Upper lobe of left lung (tissue), 4 donors: Measurements from ENCODE around the gene TNFRSF8.

Experiments used
- CTCF ChIP-seq, 6 experiments: fragments of 450-650 bp in 4 of 6; fragments of 200-600 bp in 2 of 6; sonication (generic) in 2 of 6; IDR thresholded peaks; one replicate each; pipeline ENCODE4 v1.5.1; 2016 to 2019; ENCODE audit warnings: antibody characterized with exemption in 6 of 6
- POLR2A ChIP-seq, 4 donors: fragments of 450-650 bp; IDR thresholded peaks; one replicate each; pipeline ENCODE4 v1.5.1; 2016 to 2017; ENCODE audit warnings: antibody characterized with exemption in 4 of 4, mild to moderate bottlenecking in 2 of 4
- POLR2AphosphoS5 ChIP-seq, 2 donors: sonication (generic); formaldehyde crosslinking; IDR thresholded peaks; one replicate each; pipeline ENCODE4 v1.5.1; 2017; ENCODE audit warnings: antibody characterized with exemption in 2 of 2

DNA sequence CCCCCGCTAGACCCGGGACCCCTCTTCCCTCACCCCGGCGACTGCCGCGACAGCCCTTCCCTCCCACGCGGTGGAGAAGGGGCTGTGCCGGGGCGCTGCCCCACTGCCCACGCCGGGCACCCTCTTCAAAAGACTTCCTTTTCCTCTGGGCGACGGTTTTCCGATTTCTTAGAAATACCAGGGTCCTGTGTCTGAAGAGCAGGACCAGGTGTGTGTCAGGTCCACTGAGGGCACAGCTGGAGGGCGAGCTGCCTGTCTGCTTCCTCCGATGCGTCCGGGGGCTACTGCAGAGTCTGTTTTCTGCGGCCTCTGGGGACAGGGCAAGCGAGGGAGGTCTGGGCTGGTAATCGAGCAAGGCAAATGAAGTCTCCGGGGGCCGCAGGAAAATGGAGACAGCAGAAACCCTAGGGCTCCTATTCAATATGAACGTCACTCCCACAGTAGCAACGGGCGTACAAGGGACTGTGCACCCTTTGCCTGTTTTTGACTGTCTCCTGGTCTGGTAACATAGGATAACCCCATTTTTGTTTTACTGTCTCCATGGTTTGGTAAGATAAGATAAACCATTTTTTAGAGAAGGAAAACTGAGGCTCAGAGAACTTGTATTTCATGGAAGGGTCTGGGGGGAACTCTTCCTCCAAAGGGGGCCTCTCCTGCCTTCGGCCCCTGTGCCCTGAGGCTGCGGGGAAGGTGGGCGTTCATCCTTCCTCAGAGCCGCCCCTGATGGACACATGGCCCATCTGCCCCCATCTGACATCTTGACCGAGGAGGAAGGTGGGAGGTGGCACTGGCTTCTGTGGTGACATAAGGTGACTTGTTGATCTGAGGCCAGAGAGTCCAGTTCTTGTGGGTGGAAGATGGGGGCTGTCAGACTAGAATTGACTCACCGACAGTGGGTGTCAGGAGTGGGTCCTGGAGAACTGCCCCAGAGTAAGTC lies 104.7 kb downstream of the TNFRSF8 start:
- TF ChIP-seq POLR2A (IDR thresholded peaks at IDR 0.05) (no peak), POLR2AphosphoS5 (IDR thresholded peaks at IDR 0.05) (no peak), CTCF (IDR thresholded peaks at IDR 0.05) (peak in 1 of 6 experiments; percentile 1)
